ENCODE data around the gene STIP1.

Gene STIP1

DNA sequence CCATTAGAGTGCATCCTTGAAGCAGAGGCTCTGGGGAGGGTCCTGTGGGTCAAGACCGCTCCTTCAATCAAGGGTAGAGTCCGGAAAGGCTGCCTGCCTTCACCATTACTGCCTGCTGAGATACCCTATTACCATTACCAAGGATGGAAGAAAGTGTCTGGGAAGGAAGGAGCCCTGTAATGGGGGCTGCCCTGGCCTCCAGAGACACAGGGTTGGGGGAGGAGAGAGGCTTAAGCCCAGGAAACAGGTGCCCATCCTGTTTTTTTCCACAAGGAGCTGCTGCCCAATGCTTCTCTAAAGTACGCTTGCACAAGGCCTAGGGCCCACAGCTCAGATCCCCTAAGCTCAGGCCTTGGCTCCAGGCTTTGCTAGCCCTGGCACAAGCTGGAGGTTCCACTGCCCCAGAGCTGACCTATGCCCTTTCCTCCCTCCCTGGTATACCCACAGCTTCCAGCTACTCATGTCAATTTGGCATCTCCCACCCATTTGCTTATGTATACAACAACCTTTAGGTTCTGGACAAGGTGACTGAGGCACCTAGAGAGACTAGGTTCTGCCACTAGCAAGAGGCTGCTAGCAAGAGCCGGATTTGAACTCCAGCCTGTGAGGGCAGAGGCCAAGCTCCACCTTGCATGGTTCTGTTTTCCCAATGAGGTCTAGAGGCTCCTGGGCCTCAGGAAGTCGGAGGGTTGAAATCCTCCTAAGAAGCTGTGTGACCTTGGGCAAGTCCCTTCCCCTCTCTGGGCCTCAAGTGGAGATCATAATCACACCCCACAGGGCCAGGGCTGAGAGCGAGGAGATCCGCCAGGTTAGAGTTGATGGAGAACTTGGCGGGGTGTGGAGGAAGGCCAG lies 63.8 kb downstream of the STIP1 start:
- DNase-seq (ENCODE audit: low read depth in 2 of 2, low spot score in 1 of 2), result no peak

DNA sequence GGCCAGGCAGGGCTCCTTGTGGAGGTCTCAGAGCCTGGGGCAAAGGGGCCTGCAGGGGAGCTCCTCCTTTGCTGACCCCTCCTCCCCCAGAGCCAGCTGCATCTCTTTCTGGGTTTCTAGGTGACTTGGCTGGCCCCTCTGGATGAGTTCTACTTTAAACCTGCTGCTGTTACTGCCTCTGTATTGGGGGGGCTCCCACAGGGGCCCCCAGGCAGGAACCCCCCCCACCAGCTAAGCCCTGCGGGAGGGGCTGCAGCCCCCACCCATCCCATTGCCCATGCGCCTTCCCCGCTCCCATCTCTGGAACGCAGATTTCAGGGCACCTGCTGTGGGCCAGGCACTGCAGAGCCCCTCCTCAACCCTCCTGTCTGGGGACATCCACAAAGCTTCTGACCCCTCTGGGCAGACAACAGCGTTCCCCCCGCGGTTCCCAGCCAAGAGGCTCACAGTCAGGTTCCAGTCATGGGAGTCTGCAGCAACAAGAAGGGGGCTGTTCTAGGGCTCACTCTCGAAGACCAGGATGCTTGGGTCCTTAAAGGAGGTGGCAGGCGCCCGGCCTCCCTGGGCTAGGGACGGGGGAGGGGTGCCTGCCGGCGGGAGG lies 64.5 kb downstream of the STIP1 start:
- DNase-seq (ENCODE audit: low read depth in 2 of 2, low spot score in 1 of 2), result no peak

DNA sequence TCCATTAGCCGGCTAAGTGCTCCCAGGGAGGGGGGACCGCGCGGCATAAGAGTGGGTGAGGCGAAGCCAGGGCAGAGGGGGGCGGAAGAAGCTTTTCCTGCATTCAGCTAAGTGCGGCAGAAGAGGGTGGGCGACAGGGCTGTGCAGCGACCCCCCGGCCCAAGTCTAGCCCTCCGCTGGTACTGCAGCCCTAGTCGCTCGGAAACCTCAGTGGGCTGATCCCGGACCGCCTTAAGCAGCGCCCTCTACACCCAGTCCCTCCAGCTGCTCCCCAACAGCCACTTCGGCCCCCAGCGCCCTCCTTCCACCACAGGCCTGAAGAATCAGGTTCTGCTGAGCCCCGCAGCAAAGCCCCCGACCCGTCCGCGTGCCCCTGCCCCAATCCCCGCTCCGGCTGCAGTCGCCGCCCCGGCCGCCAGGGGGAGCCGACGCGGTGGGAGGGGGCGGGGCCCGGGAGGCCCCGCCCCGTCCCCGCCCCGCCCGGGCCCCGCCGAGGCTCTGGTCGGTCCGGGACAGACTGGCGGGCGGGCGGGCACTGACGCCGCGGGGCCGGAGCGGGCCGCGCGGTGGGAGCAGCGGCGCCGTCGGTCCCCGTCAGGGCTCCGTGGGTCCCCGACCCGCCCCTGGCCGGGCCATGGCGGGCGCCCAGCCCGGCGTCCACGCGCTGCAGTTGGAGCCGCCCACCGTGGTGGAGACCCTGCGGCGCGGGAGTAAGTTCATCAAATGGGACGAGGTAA lies 65.2 kb downstream of the STIP1 start, which contains the start of gene PLCB3:
Gene PLCB3 (plus strand): TSS at position 515 of the 737 bp plus-strand sequence. CDS start 120 bp downstream, at position 635.
- no peak for DNase-seq (ENCODE audit: low read depth in 2 of 2, low spot score in 1 of 2)

DNA sequence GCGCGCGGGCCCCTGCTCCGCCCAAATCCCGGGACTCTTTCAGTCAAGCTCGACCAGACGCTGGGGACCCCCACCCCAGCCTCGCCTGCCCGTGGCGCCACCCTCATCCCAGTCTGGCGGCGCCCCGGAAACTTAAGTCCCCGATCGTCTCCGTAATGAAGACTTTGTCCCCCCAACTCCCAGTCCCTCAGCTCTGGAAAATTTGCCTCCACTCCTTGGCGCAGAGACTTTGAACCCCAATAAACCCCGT lies 65.7 kb downstream of the STIP1 start:
- DNase-seq (ENCODE audit: low read depth in 2 of 2, low spot score in 1 of 2), result no peak

DNA sequence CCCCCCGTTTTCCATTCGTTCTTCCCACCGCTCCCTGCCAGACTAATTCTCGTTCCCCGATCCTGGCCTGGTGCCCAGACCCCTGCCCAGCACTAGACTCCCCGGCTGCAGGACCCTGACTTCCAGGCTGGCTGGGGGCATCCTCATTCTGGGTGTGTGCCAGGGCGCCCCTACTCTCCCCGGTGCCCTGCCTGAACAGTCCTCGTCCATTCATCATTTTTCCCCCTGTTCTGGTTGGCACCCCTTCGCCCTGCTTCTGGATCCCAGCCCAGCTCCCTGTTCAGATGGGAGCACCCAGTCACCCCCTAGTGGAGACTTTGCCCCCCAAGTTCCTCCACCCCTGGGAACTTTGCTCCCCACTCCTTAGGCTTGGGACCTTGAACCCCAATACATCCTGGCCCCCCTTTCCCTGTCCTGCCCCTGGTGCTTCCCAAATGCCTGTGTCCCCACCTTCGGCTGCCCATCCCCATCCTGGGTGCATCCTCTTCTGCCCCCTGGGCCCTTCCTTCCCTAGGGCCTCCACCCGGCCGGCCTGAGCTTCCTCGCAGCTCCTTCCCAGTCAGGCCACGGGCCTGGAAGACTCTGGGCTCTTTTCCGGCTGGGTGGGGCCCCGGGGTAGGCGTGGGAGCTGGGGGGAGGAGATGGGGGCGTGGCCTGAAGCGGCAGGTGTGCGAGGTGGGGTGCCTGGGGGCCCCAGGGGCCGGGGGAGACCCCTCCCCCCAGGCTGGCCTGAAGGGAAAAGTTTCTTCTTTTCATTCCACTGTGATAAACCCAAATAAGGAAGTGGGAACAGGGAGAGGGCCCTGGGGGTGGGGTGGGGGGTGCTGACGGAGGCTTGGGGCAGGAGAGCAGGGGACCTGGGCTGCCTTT lies 66.3 kb downstream of the STIP1 start:
- DNase-seq (ENCODE audit: low read depth in 2 of 2, low spot score in 1 of 2), result no peak

DNA sequence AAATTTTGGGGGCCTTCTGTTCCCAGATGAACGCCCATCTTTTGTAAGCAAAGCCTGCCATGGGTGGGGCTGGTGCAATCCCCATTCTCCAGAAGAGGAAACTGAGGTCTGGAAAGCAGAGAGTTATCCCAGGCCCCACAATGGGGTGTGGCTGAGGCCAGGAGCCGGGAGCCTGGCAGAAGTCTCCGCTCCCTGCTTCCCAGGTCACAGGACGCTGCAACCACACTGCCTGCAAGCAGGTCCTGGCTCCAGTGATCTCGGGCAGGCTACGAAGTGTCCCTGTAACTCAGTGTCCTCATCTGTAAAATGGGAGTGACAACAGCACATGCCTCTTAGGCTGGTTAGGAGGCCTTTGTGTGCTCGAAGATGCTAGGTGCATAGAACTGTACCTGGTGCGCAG lies 67.1 kb downstream of the STIP1 start:
- DNase-seq (ENCODE audit: low read depth in 2 of 2, low spot score in 1 of 2), result no peak

DNA sequence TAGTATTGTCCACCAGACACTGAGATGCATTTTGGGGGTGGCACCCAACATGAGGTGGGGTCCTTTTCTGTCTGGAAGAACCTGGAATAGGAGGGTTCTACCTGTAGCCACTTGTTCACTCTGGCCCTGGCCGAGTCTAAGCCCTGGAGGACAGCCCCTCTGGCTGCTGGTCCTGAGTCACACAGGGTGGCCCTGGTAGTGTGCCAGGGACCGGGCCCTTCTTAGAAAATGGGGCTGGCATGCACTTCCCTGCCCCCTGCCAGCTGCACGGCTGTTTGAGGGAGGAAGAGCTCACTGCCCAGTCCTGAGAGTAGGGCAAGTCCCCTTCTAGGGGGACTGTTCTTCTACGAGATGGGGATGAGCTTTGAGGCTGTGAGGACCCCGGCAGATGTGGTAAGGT lies 67.5 kb downstream of the STIP1 start:
- no peak for DNase-seq (ENCODE audit: low read depth in 2 of 2, low spot score in 1 of 2)

Measured in stimulated activated CD8-positive, alpha-beta memory T cell treated with anti-CD3 and anti-CD28 coated beads, Interleukin-4, amount 100 ng/mL, for 1 hour (primary cell).